GM21423 (cell line): ENCODE results near the gene CTNNBL1.

Experiments
- ATAC-seq: cut with Tn5 transposase; IDR thresholded peaks from one replicate; pipeline ENCODE4 v1.9.1; 2021; ENCODE audit warnings: mild to moderate bottlenecking, moderate library complexity; ENCODE audit not compliant: unreplicated experiment

The CTNNBL1 gene

GRCh38 chr20:37895166-37895565 is 201.3 kb downstream of the CTNNBL1 start:
- ATAC-seq, result no peak

- no peak for ATAC-seq
Measured at GRCh38 chr20:37896932-37897548, 203.2 kb downstream of the CTNNBL1 start.

GRCh38 chr20:37898233-37899104 is 204.6 kb downstream of the CTNNBL1 start:
- ATAC-seq, result no peak

GRCh38 chr20:37899105-37900045 is 205.5 kb downstream of the CTNNBL1 start:
- ATAC-seq, result no peak

- no peak for ATAC-seq
Measured at GRCh38 chr20:37901240-37901639, 207.4 kb downstream of the CTNNBL1 start.

GRCh38 chr20:37901654-37902503 is 208.0 kb downstream of the CTNNBL1 start:
- ATAC-seq, result no peak

GRCh38 chr20:37902504-37903313 is 208.9 kb downstream of the CTNNBL1 start, which contains the start of gene VSTM2L:
Gene VSTM2L, plus strand, starts transcription at chr20:37903127. Its CDS starts 224 bp downstream, at chr20:37903351.
- no peak for ATAC-seq

GRCh38 chr20:37903317-37904007 is 209.6 kb downstream of the CTNNBL1 start:
- no peak for ATAC-seq

GRCh38 chr20:37904008-37904642 is 210.3 kb downstream of the CTNNBL1 start:
- ATAC-seq, result no peak

- no peak for ATAC-seq
Measured at GRCh38 chr20:37904845-37905373, 211.1 kb downstream of the CTNNBL1 start.

- no peak for ATAC-seq
Measured at GRCh38 chr20:37905671-37906613, 212.1 kb downstream of the CTNNBL1 start.

GRCh38 chr20:37907330-37907676 is 213.5 kb downstream of the CTNNBL1 start:
- no peak for ATAC-seq

GRCh38 chr20:37907677-37908401 is 214.0 kb downstream of the CTNNBL1 start:
- ATAC-seq, result no peak

GRCh38 chr20:37911261-37911660 is 217.4 kb downstream of the CTNNBL1 start:
- no peak for ATAC-seq

- ATAC-seq, result no peak
Measured at GRCh38 chr20:37911838-37912281, 218.0 kb downstream of the CTNNBL1 start.

- ATAC-seq, result no peak
Measured at GRCh38 chr20:37912874-37913273, 219.0 kb downstream of the CTNNBL1 start.
